ENCODE results near the gene PCYT1B. TPM values are rescaled to one million over a fixed set of nuclear protein-coding genes. Genes with fewer than 3 reads are reported as not detected.
A peak's percentile ranks its signal among the peaks of the same experiment; 100 is the strongest.

PCYT1B gene
- total and polyA plus RNA-seq, 9 of the 15 experiments (the other 6 are each of a cell fraction or from before 2014, with no cell fraction given), result 0.04 to 0.34 (median 0.07) TPM; not detected in 1

DNA sequence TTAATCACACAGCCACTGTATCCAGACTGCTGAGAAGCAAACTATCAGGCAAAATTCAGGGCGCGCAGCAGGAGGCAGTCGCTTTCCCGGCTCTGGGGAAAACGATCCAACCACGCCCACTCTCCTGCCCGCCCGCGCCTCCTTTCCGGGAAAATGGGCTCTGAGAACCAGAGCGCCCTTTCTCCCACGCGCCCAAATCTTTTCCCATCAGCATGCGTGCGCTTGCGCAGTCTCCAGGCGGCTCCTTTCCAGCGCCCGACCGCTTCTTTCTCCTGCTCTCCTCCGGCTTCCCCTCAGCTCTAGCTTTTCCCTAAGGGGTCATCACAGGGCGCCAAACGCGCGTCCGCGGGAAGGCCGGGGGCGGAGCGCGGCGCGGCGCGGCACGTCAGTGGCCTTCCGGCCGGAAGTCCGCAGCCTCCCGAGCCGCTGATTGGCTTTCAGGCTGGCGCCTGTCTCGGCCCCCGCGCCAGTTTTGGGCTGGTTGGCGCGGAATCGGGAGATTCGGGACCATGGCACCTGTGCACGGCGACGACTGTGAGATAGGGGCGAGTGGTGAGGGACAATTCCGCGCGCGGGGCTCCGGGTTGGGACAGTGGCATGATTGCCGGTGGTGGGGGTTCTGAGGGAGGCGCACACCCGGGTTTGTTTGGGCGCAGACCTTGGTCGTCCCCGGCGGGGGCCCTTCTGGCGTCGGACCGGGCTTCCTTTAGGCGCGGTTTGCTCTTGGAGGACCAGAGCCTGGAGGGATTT is 46.5 kb upstream of the PCYT1B start, which contains the start of gene POLA1 (continued):
- TF ChIP-seq, protein P1, sequence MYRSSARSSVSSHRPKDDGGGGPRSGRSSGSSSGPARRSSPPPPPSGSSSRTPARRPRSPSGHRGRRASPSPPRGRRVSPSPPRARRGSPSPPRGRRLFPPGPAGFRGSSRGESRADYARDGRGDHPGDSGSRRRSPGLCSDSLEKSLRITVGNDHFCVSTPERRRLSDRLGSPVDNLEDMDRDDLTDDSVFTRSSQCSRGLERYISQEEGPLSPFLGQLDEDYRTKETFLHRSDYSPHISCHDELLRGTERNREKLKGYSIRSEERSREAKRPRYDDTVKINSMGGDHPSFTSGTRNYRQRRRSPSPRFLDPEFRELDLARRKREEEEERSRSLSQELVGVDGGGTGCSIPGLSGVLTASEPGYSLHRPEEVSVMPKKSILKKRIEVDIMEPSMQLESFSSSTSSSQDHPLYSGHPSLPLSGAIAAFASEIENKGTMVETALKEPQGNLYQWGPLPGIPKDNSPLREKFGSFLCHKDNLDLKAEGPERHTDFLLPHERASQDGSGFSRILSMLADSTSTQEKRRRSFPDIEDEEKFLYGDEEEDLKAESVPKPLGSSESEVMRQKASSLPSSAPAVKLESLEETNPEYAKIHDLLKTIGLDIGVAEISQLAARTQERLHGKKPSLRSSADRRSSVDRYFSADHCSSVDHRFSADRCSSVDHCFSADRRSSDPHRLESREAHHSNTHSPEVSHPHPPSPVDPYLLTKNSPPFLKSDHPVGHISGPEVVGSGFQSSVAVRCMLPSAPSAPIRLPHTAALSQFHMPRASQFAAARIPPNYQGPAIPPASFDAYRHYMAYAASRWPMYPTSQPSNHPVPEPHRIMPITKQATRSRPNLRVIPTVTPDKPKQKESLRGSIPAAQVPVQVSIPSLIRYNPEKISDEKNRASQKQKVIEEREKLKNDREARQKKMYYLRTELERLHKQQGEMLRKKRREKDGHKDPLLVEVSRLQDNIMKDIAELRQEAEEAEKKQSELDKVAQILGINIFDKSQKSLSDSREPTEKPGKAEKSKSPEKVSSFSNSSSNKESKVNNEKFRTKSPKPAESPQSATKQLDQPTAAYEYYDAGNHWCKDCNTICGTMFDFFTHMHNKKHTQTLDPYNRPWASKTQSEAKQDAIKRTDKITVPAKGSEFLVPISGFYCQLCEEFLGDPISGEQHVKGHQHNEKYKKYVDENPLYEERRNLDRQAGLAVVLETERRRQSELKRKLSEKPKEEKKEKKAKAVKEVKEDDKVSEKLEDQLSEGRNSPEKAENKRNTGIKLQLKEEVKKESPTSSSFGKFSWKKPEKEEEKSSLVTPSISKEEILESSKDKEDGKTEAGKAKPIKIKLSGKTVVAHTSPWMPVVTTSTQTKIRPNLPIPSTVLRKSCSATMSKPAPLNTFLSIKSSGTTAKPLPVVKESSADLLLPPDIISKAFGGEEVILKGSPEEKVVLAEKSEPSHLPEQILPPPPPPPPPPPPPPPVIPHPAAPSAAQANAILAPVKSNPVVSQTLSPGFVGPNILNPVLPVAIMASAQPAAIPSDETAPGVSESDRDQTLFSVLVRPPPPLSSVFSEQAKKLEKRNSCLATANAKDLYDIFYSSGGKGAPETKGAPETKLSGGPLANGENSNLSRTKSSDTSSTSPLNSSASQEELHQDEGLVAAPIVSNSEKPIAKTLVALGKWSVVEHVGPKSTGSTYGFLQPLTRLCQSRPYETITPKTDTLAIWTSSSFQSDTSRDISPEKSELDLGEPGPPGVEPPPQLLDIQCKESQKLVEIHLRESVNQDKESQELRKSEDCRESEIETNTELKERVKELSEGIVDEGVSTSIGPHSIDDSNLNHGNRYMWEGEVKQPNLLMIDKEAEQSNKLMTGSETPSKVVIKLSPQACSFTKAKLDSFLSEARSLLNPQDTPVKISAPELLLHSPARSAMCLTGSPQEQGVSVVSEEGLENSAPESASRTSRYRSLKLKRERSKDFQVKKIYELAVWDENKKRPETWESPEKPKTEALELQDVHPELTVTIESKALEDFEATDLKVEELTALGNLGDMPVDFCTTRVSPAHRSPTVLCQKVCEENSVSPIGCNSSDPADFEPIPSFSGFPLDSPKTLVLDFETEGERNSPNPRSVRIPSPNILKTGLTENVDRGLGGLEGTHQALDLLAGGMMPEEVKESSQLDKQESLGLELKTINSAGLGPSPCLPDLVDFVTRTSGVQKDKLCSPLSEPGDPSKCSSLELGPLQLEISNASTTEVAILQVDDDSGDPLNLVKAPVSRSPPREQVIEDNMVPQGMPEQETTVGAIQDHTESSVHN (IDR thresholded peaks at IDR 0.05; ENCODE audit: borderline replicate concordance in 1 of 2, low read depth in 1 of 2), result no peak
- no peak for TF ChIP-seq XRCC4 (IDR thresholded peaks at IDR 0.05; ENCODE audit: extremely low read depth, insufficient read depth, insufficient read length)
- no peak for TF ChIP-seq NR2C1 (IDR thresholded peaks at IDR 0.05)
- no peak for TF ChIP-seq NR2C1 (tag; IDR thresholded peaks at IDR 0.05)
- TF ChIP-seq HNRNPL (IDR thresholded peaks at IDR 0.05; ENCODE audit: low read depth, low read length), result no peak
- TF ChIP-seq ZNF239 (CRISPR knock-in tag; IDR thresholded peaks at IDR 0.05), result no peak
- TF ChIP-seq FOSL1 (tag; conservative IDR thresholded peaks at IDR 0.05), result no peak
- TF ChIP-seq, protein P2, sequence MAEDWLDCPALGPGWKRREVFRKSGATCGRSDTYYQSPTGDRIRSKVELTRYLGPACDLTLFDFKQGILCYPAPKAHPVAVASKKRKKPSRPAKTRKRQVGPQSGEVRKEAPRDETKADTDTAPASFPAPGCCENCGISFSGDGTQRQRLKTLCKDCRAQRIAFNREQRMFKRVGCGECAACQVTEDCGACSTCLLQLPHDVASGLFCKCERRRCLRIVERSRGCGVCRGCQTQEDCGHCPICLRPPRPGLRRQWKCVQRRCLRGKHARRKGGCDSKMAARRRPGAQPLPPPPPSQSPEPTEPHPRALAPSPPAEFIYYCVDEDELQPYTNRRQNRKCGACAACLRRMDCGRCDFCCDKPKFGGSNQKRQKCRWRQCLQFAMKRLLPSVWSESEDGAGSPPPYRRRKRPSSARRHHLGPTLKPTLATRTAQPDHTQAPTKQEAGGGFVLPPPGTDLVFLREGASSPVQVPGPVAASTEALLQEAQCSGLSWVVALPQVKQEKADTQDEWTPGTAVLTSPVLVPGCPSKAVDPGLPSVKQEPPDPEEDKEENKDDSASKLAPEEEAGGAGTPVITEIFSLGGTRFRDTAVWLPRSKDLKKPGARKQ (CRISPR knock-in tag; IDR thresholded peaks at IDR 0.05), result no peak
- TF ChIP-seq MEIS2 (IDR thresholded peaks at IDR 0.05; ENCODE audit: partially characterized antibody), result peak; percentile 71
- TF ChIP-seq SP1 (CRISPR knock-in tag; IDR thresholded peaks at IDR 0.05), result peak; percentile 89
- no peak for TF ChIP-seq GATAD2B (IDR thresholded peaks at IDR 0.05; ENCODE audit: borderline replicate concordance)
- no peak for TF ChIP-seq RBM17 (IDR thresholded peaks at IDR 0.05; ENCODE audit: borderline replicate concordance, low read depth, low read length)
- TF ChIP-seq, protein P3, sequence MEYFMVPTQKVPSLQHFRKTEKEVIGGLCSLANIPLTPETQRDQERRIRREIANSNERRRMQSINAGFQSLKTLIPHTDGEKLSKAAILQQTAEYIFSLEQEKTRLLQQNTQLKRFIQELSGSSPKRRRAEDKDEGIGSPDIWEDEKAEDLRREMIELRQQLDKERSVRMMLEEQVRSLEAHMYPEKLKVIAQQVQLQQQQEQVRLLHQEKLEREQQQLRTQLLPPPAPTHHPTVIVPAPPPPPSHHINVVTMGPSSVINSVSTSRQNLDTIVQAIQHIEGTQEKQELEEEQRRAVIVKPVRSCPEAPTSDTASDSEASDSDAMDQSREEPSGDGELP (CRISPR knock-in tag; IDR thresholded peaks at IDR 0.05; ENCODE audit: borderline replicate concordance), result peak; percentile 85; the same call in 1 of the 2 replicates

Data from K562 (cell line).